IPS DF 4.7 (cell line): ENCODE results near the gene GJB5.

Source experiments
- DNase-seq: peaks from one replicate; pipeline ENCODE4 v3.0.0-alpha.2; 2013; ENCODE audit warnings: low spot score; ENCODE audit errors: extremely low read depth

The GJB5 gene

DNA sequence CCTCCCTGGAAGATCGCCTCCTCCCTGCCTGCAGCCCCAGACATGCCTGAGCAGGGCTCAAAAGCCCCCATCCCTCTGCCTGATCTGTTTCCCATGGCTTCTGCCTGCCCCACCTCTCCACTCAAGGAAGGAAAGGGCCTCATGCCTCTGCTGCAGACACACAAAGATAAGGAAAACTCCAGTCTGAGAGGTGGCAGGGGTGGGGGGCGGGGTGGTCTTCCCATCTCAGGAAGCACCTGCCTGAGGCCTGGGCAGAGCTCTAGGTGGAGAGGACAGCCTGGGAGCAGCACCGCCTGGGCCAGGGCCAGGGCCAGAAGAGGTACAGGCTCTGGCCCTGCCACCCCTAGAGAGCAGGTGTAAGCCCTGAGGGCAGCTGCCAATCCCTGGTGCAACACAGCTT, 22.1 kb downstream of the GJB5 start:
- no peak for DNase-seq

DNA sequence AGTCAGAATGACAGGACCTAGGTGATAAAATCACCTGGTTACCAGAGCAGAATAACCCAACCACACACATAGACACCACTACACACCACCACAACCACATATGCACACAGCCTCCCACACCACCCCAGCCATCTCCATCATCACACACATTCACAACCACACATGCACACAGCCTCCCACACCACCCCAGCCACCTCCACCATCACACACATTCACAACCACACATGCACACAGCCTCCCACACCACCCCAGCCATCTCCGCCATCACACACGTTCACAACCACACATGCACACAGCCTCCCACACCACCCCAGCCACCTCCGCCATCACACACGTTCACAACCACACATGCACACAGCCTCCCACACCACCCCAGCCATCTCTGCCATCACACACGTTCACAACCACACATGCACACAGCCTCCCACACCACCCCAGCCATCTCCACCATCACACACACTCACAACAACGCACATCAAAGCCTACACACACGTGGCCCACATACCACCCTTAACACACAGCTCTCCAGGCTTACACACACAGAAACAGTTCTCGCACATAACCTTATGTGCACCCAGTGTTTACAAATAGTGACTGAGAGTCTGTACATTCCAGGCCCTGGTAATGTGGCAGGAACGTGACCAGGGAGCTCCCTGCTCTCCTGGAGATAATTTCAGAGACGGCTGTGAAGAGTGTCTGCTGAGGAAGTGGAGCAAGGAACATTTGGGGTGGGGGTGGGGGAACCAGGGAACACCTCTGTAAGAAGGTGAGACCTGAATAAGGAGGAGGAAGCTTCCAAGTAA, 22.9 kb downstream of the GJB5 start:
- DNase-seq: no peak

DNA sequence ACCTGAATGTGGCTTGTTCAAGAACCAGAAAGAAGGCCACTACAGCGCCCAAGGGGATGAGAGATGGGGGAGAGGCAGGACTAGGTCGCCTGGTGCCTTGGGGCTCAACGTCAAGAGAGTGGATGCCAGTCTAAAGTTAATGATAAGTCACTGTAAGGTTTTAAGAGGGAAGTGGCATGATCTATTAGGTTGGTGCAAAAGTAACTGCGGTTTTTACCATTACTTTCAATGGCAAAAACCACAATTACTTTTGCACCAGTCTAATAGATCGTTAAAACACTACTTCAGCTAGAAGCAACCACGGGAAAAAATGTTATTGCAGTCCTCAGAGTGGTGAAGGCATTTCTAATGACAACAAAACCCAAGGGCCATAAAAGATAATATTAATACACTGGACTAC, 23.5 kb downstream of the GJB5 start:
- no peak for DNase-seq

DNA sequence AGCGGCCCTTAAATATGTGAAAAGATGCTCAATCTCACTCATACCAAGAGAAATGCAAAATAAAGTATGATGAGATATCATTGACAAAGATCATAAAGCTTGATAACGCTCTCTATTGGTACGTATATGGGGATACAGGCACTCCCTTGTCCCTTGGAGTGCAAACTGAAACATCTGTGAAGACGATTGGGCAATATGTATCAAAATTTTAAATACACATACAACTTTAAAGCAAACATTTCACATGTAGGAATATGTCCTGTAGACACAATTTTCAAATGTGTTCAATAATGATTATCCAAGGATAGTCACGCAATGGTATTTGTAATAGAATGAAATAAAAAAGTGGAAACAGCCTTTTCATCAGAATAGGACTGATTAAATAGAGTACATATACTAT, 24.2 kb downstream of the GJB5 start:
- DNase-seq: no peak

- DNase-seq: no peak
These were observed 24.7 kb downstream of the GJB5 start for GRCh38 chr1:34779526-34779925.

- DNase-seq: no peak
These were observed 25.1 kb downstream of the GJB5 start for GRCh38 chr1:34779962-34780361.

- no peak for DNase-seq
These were observed 25.7 kb downstream of the GJB5 start for GRCh38 chr1:34780528-34780927.

DNA sequence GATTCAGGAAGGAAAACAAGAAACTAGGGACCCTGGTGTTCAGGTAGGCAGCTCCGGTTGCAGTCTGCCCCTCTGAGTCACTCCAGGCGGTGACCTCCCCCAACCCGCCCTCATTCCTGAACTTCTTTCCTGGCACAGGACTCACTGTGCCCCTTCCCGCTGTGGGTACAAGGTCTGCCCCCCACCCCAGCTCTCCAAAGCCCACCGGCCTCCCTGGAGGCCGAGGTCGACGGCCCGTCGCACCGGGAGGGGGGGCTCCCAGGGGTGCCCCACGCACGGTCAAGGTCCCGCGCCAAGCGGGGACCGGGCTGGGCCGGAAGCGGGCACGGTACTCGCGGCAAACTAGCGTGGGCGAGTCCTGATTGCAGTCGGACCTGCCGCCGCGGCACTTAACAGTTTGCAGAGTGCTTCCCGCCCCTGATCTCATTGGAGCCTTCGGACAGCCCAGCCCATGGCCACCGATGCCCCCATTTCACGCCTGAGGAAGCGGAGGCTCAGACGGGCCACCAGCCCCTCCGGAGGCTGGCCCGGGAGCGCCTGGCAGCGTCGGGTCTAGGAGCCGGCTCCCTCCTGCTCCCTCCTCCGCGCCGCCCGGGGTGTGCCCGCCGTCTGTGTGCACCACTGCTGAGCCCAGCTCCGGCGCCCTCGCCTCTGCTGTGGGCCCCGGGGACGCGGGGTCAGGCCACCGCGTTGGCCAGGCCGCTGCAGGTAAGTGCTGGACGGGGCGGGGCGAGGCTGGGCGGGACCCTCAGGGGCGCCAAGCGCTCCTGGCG, 26.4 kb downstream of the GJB5 start, which contains the start of gene GJB3:
GJB3 (plus strand) TSS at position 144 of the 773 bp plus-strand sequence. CDS start 3,549 bp downstream, outside the sequence.
- DNase-seq: no peak

DNA sequence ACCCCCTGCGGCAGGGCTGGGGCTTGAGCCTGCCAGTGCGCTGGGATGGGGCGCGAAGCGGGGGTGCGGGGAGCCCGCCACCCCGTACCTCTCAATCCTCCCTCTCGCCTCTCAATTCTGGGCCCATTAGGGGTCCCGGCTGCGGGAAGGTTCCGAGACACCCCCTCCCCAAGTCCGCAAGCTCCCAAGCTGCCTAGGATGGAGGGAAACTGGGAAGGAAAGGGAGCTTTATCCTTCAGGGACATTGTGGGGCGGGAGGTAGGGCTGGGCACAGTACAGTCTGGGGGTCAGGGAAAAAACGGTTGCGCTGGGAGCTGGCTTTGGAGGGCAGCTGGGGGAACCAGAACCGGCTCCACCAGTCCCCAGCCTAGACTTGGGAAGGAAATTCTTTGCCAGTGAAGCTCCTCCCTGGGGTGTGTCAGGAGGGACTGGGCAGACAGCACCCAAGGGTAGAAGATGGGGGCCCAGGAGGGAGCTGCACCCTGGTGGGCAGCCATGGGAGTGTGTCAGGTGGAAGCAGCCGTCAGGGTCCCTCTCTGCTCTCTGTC, 27.1 kb downstream of the GJB5 start:
- no peak for DNase-seq

- no peak for DNase-seq
These were observed 29.9 kb downstream of the GJB5 start for GRCh38 chr1:34784751-34785221.

GRCh38 chr1:34785231-34785874, 30.5 kb downstream of the GJB5 start:
- no peak for DNase-seq

- no peak for DNase-seq
These were observed 31.1 kb downstream of the GJB5 start for GRCh38 chr1:34785875-34786470.

- DNase-seq: no peak
These were observed 31.9 kb downstream of the GJB5 start for GRCh38 chr1:34786521-34787325.

- DNase-seq: no peak
These were observed 32.9 kb downstream of the GJB5 start for GRCh38 chr1:34787461-34788420.

GRCh38 chr1:34790985-34791384, 36.1 kb downstream of the GJB5 start:
- no peak for DNase-seq

DNA sequence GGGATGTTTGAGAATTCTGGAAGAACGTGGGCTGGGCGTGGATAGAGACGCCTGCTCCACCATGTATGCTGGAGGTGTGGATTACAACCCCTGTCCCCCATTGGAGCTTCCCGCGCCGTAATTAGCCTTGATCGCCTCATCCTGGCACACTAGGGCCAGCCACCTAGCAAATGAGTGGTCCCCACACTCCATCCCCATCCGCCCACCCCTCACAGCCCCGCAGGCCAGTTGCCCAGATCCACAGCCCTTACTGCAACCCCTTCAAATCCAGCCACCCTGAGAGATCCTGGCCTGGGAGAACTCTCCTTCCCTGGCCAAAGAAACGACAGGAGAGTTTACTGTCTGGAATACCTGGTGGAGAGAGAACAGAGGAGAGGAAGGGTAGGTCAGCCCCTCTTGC, 37.6 kb downstream of the GJB5 start:
- no peak for DNase-seq

- DNase-seq: no peak
These were observed 38.3 kb downstream of the GJB5 start, which contains the start of gene GJA4 for GRCh38 chr1:34792868-34793727. Gene GJA4, plus strand, starts transcription at chr1:34792999. Its CDS starts 1,215 bp downstream, at chr1:34794214.
